ENCODE data around the gene IRS1. TPM values are rescaled to one million over a fixed set of nuclear protein-coding genes. Genes with fewer than 3 reads are reported as not detected.

Gene IRS1
- polyA plus RNA-seq, 1 of the 3 experiments (the other 2 are of a cell fraction), result 16.5 TPM

GRCh38 chr2:226831266-226831665 is 31.6 kb upstream of the IRS1 start:
- TF ChIP-seq RAD21 (IDR thresholded peaks at IDR 0.05; ENCODE audit: low read length) (no peak), SMC3 (IDR thresholded peaks at IDR 0.05; ENCODE audit: low read depth, low read length) (no peak), GABPA (IDR thresholded peaks at IDR 0.05; ENCODE audit: low read depth) (no peak), REST (IDR thresholded peaks at IDR 0.05; ENCODE audit: low read depth, low read length) (no peak), ZBTB33 (IDR thresholded peaks at IDR 0.05; ENCODE audit: borderline replicate concordance, low read depth) (no peak), FOXJ3 (CRISPR knock-in tag; IDR thresholded peaks at IDR 0.05) (no peak), JUND (IDR thresholded peaks at IDR 0.05) (no peak), POLR2AphosphoS5 (IDR thresholded peaks at IDR 0.05; ENCODE audit: low read depth, low read length) (no peak), MAX (IDR thresholded peaks at IDR 0.05; ENCODE audit: low read depth) (no peak), NRF1 (IDR thresholded peaks at IDR 0.05; ENCODE audit: low read depth, low read length) (no peak), FOXM1 (IDR thresholded peaks at IDR 0.05; ENCODE audit: low read depth) (no peak), EZH2phosphoT487 (IDR thresholded peaks at IDR 0.05; ENCODE audit: borderline replicate concordance, low read depth) (no peak), NFIC (IDR thresholded peaks at IDR 0.05; ENCODE audit: borderline replicate concordance) (no peak), CTCF (IDR thresholded peaks at IDR 0.05) (no peak), ELF1 (IDR thresholded peaks at IDR 0.05) (no peak), USF1 (IDR thresholded peaks at IDR 0.05; ENCODE audit: borderline replicate concordance, low read depth) (no peak), MXI1 (IDR thresholded peaks at IDR 0.05; ENCODE audit: low read depth, low read length) (no peak), MEF2A (IDR thresholded peaks at IDR 0.05; ENCODE audit: borderline replicate concordance, low read depth) (no peak), RFX5 (IDR thresholded peaks at IDR 0.05; ENCODE audit: low read length) (no peak), RCOR1 (IDR thresholded peaks at IDR 0.05; ENCODE audit: low read length) (no peak)
- CTCF ChIA-PET, result no interaction called here

More at GRCh38 chr2:226831266-226831665, 31.6 kb upstream of the IRS1 start:
- H2AFZ ChIP-seq (ENCODE audit: low read depth), result no peak overlapping the region
- POLR2A ChIA-PET, result no interaction called here
- no peak overlapping the region for H3K9ac ChIP-seq
- H4K20me1 ChIP-seq (ENCODE audit: insufficient read depth), result no peaks in the 10 kb centered on the region
- H3K79me2 ChIP-seq (ENCODE audit: insufficient read depth), result 0 out of 2 replicates have a peak, but pooled peaks cover under 1% of the 10 kb centered on the region
- no peaks in the 10 kb centered on the region for H3K27me3 ChIP-seq (ENCODE audit: insufficient read depth)
- H3K9me3 ChIP-seq, result no peaks in the 10 kb centered on the region; the same call in 1 of the 2 replicates
- no peaks in the 10 kb centered on the region for H3K9me2 ChIP-seq
- H3F3A ChIP-seq (replicated peaks; ENCODE audit: insufficient read depth), result peaks cover 5% of the 10 kb centered on the region
- H3K4me3 ChIP-seq (ENCODE audit: low read depth in 2 of 2, low read length in 1 of 2), result no peak overlapping the region
- H3K4me2 ChIP-seq, result no peak overlapping the region
- DNase-seq, result no peak
- H3K4me1 ChIP-seq (ENCODE audit: control insufficient read depth in 1 of 2, insufficient read depth in 2 of 2, low read depth in 1 of 2, low read length in 1 of 2), result peaks cover 0 to 5% of the 10 kb centered on the region in 2 experiments; a peak in 1 of 4 replicates
- H3K36me3 ChIP-seq (replicated peaks in 1 of 2; ENCODE audit: control insufficient read depth in 1 of 2, insufficient read depth in 2 of 2, low read length in 1 of 2), result no peaks in the 10 kb centered on the region
- 89% methylated on average over 4 of the region's 4 CpGs for WGBS (ENCODE audit: low lambda C conversion rate)
- no peak overlapping the region for H3K27ac ChIP-seq (ENCODE audit: low read depth in 2 of 2, low read length in 1 of 2)
